LNCaP clone FGC (cell line): ENCODE results near the gene ERFL.

Source experiments
- DNase-seq: peaks from one replicate; pipeline ENCODE4 v3.0.0-alpha.2; 2011; ENCODE audit warnings: low read depth
- H3K4me3 ChIP-seq: 2 replicates; pipeline ENCODE4 v1.5.1; 2011; ENCODE audit warnings: mild to moderate bottlenecking, low read depth, low read length, control low read depth
- TF ChIP-seq, protein P1 (sequence below): IDR thresholded peaks from 2 replicates; pipeline ENCODE4 v1.5.1; 2012; ENCODE audit warnings: mild to moderate bottlenecking; ENCODE audit not compliant: control insufficient read depth, insufficient read depth; ENCODE audit errors: extremely low read depth

The ERFL gene

GRCh38 chr19:41926763-41927496, 1.3 kb downstream of the ERFL start:
- no peak overlapping the region for H3K4me3 ChIP-seq
- TF ChIP-seq, protein P1, sequence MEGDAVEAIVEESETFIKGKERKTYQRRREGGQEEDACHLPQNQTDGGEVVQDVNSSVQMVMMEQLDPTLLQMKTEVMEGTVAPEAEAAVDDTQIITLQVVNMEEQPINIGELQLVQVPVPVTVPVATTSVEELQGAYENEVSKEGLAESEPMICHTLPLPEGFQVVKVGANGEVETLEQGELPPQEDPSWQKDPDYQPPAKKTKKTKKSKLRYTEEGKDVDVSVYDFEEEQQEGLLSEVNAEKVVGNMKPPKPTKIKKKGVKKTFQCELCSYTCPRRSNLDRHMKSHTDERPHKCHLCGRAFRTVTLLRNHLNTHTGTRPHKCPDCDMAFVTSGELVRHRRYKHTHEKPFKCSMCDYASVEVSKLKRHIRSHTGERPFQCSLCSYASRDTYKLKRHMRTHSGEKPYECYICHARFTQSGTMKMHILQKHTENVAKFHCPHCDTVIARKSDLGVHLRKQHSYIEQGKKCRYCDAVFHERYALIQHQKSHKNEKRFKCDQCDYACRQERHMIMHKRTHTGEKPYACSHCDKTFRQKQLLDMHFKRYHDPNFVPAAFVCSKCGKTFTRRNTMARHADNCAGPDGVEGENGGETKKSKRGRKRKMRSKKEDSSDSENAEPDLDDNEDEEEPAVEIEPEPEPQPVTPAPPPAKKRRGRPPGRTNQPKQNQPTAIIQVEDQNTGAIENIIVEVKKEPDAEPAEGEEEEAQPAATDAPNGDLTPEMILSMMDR, result no peak
- no peak for DNase-seq

DNA sequence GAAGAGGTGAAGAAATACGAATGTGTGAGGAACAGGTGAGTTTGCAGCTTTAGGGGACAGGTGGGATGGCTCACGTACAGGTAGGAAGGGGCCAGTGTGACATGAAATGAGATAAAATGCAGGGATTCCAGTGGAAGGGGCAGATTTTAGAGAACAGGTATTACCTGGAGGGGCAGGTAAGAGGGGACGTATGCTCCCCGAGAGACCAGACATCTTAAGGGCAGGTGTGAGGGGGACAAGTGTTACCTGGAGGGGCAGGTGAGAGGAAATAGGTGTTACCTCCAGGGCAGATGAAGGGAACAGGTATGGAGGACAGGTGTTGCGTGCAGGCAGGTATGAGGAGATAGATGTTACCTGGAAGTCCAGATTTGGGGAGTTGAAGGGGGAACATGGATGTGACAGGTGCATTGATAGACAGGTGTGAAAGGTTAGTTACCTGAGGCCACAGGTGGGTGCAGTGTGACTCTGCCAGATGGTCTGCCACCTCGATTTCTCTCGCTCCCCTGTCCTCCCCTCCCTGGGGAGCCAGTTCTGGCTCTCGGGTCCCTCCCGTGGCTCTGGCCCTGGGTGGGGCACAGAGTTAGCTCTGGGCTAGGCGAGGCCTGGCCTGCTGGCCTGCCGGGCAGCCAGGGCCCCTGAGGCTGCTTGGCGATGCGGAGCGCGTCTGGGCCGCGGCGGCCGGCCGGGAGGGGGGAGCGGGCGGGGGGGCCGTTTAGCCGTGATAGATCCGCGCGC, 2.1 kb downstream of the ERFL start:
- no peak overlapping the region for H3K4me3 ChIP-seq
- TF ChIP-seq, protein P1, result no peak
- DNase-seq, result no peak

GRCh38 chr19:41925208-41926003, 2.8 kb downstream of the ERFL start:
- TF ChIP-seq, protein P1, result no peak
- no peak overlapping the region for H3K4me3 ChIP-seq
- DNase-seq, result no peak

- no peak for DNase-seq
- TF ChIP-seq, protein P1, result no peak
- no peak overlapping the region for H3K4me3 ChIP-seq
These were observed 3.8 kb downstream of the ERFL start for GRCh38 chr19:41924151-41925145.

GRCh38 chr19:41923045-41923788, 5.0 kb downstream of the ERFL start:
- TF ChIP-seq, protein P1, result no peak
- no peak overlapping the region for H3K4me3 ChIP-seq
- DNase-seq, result no peak

- TF ChIP-seq, protein P1, result no peak
- no peak overlapping the region for H3K4me3 ChIP-seq
- DNase-seq, result no peak
These were observed 5.7 kb downstream of the ERFL start for GRCh38 chr19:41922585-41922984.
